Muscle of leg (tissue), 11 donors: Measurements from ENCODE around the gene MAF. TPM values are rescaled to one million over a fixed set of nuclear protein-coding genes. Genes with fewer than 3 reads are reported as not detected.

Source experiments
- DNase-seq: peaks from one replicate; pipeline ENCODE4 v3.0.0; 2013
- H3K27ac ChIP-seq: one replicate; pipeline ENCODE4 v1.5.1; 2013; ENCODE audit warnings: mild to moderate bottlenecking, low read length, control low read depth
- H3K27me3 ChIP-seq: one replicate; pipeline ENCODE4 v1.6.1; 2013; ENCODE audit warnings: low read length; ENCODE audit not compliant: control insufficient read depth, insufficient read depth
- H3K36me3 ChIP-seq: one replicate; pipeline ENCODE4 v1.6.1; 2013; ENCODE audit warnings: low read length; ENCODE audit not compliant: control insufficient read depth, insufficient read depth
- H3K4me1 ChIP-seq: one replicate; pipeline ENCODE4 v1.6.1; 2013; ENCODE audit warnings: low read length; ENCODE audit not compliant: control insufficient read depth, insufficient read depth
- H3K4me3 ChIP-seq: one replicate; pipeline ENCODE4 v1.5.1; 2013; ENCODE audit warnings: low read length, control low read depth
- H3K9me3 ChIP-seq: replicated peaks from 2 replicates; pipeline ENCODE4 v1.6.1; 2013; ENCODE audit warnings: low read depth, low read length; ENCODE audit not compliant: control insufficient read depth
- WGBS: methylation state at CpG from one replicate; pipeline ENCODE4 v1.1.5; 2013; ENCODE audit warnings: missing lambda C conversion rate; ENCODE audit not compliant: insufficient coverage; 5-methylcytosine and 5-hydroxymethylcytosine counted together
- polyA plus RNA-seq, 8 donors: library from polyadenylated mRNA; unstranded; fragments of 120-200 nt; gene quantifications; one replicate each; pipeline versions ENCODE4 v1.2.1 to v1.2.3, GENCODE V29; 2013; ENCODE audit warnings: inconsistent platforms in 1 of 8, low replicate concordance in 1 of 8; ENCODE audit not compliant: insufficient read length in 8 of 8, insufficient read depth in 1 of 8
- total RNA-seq: library from RNA; stranded (reverse); fragments of 120-200 nt; gene quantifications from one replicate; pipeline ENCODE4 v1.2.4, GENCODE V29; 2013

The MAF gene
- total and polyA plus RNA-seq, 9 donors: 25.3 to 45.1 (median 31.3) TPM

- DNase-seq: no peak
- Histone ChIP-seq H3K4me3 (no peak overlapping the region), H3K27me3 (no peaks in the 10 kb centered on the region), H3K27ac (no peak overlapping the region), H3K4me1 (peaks cover 14% of the 10 kb centered on the region), H3K9me3 (no peaks in the 10 kb centered on the region), H3K36me3 (no peaks in the 10 kb centered on the region)
- 89% methylated on average over 5 of the region's 5 CpGs for WGBS
Observed at GRCh38 chr16:79638386-79638785, 37.8 kb upstream of the MAF start.

GRCh38 chr16:79635488-79635887, 35.0 kb upstream of the MAF start:
- 100% methylated on average over 1 of the region's 2 CpGs for WGBS
- H3K27me3 ChIP-seq: no peaks in the 10 kb centered on the region

GRCh38 chr16:79634298-79634697, 33.8 kb upstream of the MAF start:
- 85% methylated on average over 4 of the region's 7 CpGs for WGBS
- Histone ChIP-seq H3K4me3 (no peak overlapping the region), H3K9me3 (no peaks in the 10 kb centered on the region), H3K36me3 (no peaks in the 10 kb centered on the region), H3K4me1 (no peaks in the 10 kb centered on the region), H3K27me3 (no peaks in the 10 kb centered on the region), H3K27ac (no peak overlapping the region)
- no peak for DNase-seq

More at GRCh38 chr16:79635488-79635887, 35.0 kb upstream of the MAF start:
- Histone ChIP-seq H3K36me3 (no peaks in the 10 kb centered on the region), H3K4me1 (peaks cover 6% of the 10 kb centered on the region), H3K27ac (no peak overlapping the region), H3K9me3 (no peaks in the 10 kb centered on the region), H3K4me3 (no peak overlapping the region)
- DNase-seq: no peak

GRCh38 chr16:79632289-79632688, 31.8 kb upstream of the MAF start:
- WGBS: 100% methylated on average over 1 of the region's 7 CpGs
- H3K27ac ChIP-seq: no peak overlapping the region
- no peaks in the 10 kb centered on the region for H3K36me3 ChIP-seq
- H3K4me1 ChIP-seq: no peaks in the 10 kb centered on the region
- no peak for DNase-seq
- H3K9me3 ChIP-seq: no peaks in the 10 kb centered on the region
- H3K4me3 ChIP-seq: no peak overlapping the region
- H3K27me3 ChIP-seq: no peaks in the 10 kb centered on the region

- no peak for DNase-seq
- H3K27me3 ChIP-seq: no peaks in the 10 kb centered on the region
- H3K4me1 ChIP-seq: no peaks in the 10 kb centered on the region
- H3K36me3 ChIP-seq: no peaks in the 10 kb centered on the region
- 80% methylated on average over 3 of the region's 6 CpGs for WGBS
- H3K27ac ChIP-seq: no peak overlapping the region
- H3K4me3 ChIP-seq: no peak overlapping the region
- H3K9me3 ChIP-seq: no peaks in the 10 kb centered on the region
Observed at GRCh38 chr16:79628988-79629387, 28.5 kb upstream of the MAF start.

GRCh38 chr16:79628501-79628975, 28.0 kb upstream of the MAF start:
- no peak for DNase-seq
- H3K27ac ChIP-seq: no peak overlapping the region
- no CpG with 5 or more reads among the region's 5 CpGs for WGBS
- no peaks in the 10 kb centered on the region for H3K27me3 ChIP-seq
- no peaks in the 10 kb centered on the region for H3K36me3 ChIP-seq
- no peaks in the 10 kb centered on the region for H3K4me1 ChIP-seq
- no peak overlapping the region for H3K4me3 ChIP-seq
- no peaks in the 10 kb centered on the region for H3K9me3 ChIP-seq

- Histone ChIP-seq H3K27ac (no peak overlapping the region), H3K4me1 (no peaks in the 10 kb centered on the region), H3K27me3 (no peaks in the 10 kb centered on the region), H3K9me3 (no peaks in the 10 kb centered on the region), H3K36me3 (no peaks in the 10 kb centered on the region), H3K4me3 (no peak overlapping the region)
- DNase-seq: no peak
- no CpG with 5 or more reads among the region's 2 CpGs for WGBS
Observed at GRCh38 chr16:79627092-79627491, 26.6 kb upstream of the MAF start.

GRCh38 chr16:79625738-79626137, 25.2 kb upstream of the MAF start:
- Histone ChIP-seq H3K27me3 (no peaks in the 10 kb centered on the region), H3K27ac (no peak overlapping the region), H3K4me1 (no peaks in the 10 kb centered on the region), H3K36me3 (no peaks in the 10 kb centered on the region), H3K4me3 (no peak overlapping the region), H3K9me3 (no peaks in the 10 kb centered on the region)
- no CpG with 5 or more reads among the region's 1 CpG for WGBS
- no peak for DNase-seq

- H3K27me3 ChIP-seq: no peaks in the 10 kb centered on the region
- WGBS: 83% methylated on average over 1 of the region's 2 CpGs
- no peaks in the 10 kb centered on the region for H3K9me3 ChIP-seq
- no peaks in the 10 kb centered on the region for H3K4me1 ChIP-seq
- no peaks in the 10 kb centered on the region for H3K36me3 ChIP-seq
- H3K4me3 ChIP-seq: no peak overlapping the region
- H3K27ac ChIP-seq: no peak overlapping the region
- DNase-seq: no peak
Observed at GRCh38 chr16:79623824-79624223, 23.3 kb upstream of the MAF start.

GRCh38 chr16:79623062-79623461, 22.5 kb upstream of the MAF start:
- no peak overlapping the region for H3K27ac ChIP-seq
- no peak for DNase-seq
- H3K27me3 ChIP-seq: no peaks in the 10 kb centered on the region
- WGBS: 71% methylated on average over 6 of the region's 9 CpGs
- no peak overlapping the region for H3K4me3 ChIP-seq
- no peaks in the 10 kb centered on the region for H3K36me3 ChIP-seq
- H3K9me3 ChIP-seq: no peaks in the 10 kb centered on the region
- H3K4me1 ChIP-seq: peaks cover 3% of the 10 kb centered on the region

GRCh38 chr16:79621027-79621426, 20.5 kb upstream of the MAF start:
- no peaks in the 10 kb centered on the region for H3K36me3 ChIP-seq
- no CpG with 5 or more reads among the region's 1 CpG for WGBS

More at GRCh38 chr16:79621027-79621426, 20.5 kb upstream of the MAF start:
- H3K4me1 ChIP-seq: peaks cover 3% of the 10 kb centered on the region
- H3K27ac ChIP-seq: no peak overlapping the region
- H3K4me3 ChIP-seq: no peak overlapping the region
- no peak for DNase-seq
- H3K9me3 ChIP-seq: no peaks in the 10 kb centered on the region
- no peaks in the 10 kb centered on the region for H3K27me3 ChIP-seq
